NCI-H510A treated with DMSO at 0.1 percent for 48 hours (cell line): ENCODE data around the gene SSU72.
A peak's percentile ranks its signal among the peaks of the same experiment; 100 is the strongest.
"Not testable (repeated sequence)": the region's sequence is repeated elsewhere in the genome, so short reads cannot be mapped to it uniquely, and the experiment has no call there.

ENCODE experiments used
- DNase-seq: peaks from one replicate; lab custom pipeline; 2025; lab: John Stamatoyannopoulos, UW

The SSU72 gene

DNA sequence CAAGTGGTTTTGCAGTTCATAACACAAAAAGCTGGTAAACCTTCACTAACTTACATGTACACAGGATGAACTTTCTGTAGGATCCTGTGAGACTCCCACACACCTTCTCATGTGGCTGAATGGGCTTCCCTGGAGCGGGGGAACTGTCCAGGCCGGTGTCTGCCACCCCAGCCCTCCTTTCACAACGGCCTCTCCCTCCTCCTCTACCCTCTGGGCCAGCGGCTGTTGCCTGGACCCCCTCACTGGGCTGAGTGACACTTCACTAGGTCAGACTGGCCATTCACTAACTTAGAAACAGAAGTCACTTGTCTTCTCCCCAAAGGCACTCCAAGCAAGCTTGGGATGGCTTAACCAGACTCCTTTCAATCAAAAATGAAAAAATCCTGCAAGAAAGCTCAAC lies 16.1 kb downstream of the SSU72 start:
- no peak for DNase-seq

DNA sequence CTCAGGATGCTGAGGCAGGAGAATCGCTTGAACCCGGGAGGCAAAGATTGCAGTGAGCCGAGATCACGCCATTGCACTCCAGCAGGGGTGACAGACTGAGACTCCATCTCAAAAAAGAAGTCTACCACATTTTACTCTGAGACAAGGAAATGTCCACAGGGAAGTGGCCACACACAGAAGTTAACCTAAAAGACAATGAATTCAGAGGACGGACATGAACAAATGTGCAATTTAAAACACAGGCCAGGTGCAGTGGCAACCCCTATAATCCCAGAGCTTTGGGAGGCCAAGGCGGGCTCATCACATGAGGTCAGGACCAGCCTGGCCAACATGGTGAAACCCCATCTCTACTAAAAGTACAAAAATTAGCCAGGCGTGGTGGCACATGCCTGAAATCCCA lies 17.0 kb downstream of the SSU72 start:
- DNase-seq, result not testable (repeated sequence)

DNA sequence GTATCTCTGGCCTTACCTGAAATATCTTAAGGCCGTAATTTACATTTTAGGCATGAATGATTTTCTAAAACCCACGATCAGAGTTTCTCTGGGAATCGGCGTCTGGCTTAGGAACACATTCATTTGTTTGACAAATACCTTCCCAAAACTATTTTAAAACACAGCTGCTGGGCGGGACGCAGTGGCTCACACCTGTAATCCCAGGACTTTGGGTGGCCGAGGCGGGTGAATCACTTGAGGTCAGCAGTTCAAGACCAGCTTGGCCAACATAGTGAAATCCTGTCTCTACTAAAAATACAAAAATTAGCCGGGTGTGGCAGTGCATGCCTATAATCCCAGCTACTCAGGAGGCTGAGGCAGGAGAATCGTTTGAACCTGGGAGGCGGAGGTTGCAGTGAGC lies 17.7 kb downstream of the SSU72 start:
- not testable (repeated sequence) for DNase-seq

DNA sequence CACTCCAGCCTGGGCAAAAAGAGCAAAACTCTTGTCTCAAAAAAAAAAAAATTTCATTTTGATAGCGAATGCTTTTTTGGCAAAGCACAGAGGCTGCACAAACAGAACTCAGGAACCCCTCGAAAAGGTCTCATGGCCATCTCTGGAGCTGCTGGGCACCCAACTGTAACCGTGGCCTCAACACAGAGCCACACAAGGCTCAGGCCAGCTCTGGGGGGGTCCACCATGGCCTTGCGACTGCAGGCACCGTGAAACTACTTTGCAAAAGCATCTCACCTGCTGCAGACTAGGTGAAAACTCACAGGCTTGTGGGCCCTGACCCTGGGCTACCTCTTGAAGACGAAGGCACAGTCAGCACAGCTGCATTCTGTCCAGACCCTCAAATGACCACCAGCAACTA lies 18.2 kb downstream of the SSU72 start:
- no peak for DNase-seq

DNA sequence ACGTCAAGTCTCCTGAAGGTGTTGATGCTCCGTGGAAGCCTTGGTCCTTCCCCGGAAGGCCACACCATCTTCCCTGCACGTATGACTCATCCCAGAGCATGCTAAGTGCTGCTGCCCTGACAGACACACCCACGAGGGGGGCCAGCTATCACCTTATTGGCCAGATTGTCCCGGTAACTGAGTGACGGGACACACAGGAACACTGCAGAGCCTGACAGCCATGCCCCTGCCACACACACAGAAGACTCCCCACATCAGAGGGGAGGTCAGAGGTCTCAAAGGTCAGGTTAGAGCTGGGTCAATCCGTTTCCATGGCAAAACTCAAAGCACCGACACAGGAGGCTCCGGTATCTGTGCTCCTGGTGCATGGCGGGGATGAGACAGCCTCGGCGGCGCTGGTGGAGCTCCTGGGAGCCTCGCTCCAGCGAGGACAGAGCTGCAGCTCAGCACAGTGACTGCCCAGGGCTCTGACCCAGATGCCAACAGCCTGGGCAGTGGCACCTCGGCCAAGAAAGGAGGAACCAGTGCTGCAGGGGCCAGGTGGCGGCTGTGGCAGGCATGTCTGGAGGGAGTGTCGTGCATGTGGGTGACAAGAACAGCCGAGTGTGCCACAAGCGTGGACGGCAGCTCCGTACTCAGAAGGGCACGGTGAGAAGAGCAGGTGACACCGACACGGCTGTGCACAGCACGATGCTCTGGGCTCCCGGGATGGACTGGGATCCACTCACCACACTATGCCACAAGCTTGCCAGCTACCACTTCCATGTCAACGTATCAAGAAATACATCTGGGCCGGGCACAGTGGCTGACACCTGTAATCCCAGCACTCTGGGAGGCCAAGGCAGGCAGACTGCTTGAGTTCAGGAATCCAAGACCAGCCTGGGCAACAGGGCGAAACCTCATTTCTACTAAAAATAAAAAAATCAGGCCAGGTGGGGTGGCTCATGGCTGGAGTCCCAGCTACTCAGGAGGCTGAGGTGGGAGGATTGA lies 19.4 kb downstream of the SSU72 start:
- DNase-seq, result no peak

DNA sequence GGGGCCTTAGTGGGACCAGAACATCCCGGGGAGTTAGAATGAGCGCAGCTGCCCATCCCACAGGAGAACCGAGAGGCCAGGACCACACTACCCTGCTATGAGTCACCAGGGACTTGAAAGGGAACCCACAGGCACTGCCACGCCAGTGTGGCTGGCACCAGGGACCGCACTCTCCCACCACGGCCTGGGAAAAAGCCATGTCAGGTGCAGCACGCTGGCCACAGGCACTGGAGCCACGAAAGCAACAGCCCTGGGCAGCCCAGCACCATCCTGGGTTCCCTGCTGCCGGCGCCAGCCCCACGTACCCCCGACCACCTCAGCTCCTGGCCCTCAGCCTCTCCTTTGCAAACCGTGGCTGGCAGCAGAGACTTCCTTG lies 20.1 kb downstream of the SSU72 start:
- no peak for DNase-seq

DNA sequence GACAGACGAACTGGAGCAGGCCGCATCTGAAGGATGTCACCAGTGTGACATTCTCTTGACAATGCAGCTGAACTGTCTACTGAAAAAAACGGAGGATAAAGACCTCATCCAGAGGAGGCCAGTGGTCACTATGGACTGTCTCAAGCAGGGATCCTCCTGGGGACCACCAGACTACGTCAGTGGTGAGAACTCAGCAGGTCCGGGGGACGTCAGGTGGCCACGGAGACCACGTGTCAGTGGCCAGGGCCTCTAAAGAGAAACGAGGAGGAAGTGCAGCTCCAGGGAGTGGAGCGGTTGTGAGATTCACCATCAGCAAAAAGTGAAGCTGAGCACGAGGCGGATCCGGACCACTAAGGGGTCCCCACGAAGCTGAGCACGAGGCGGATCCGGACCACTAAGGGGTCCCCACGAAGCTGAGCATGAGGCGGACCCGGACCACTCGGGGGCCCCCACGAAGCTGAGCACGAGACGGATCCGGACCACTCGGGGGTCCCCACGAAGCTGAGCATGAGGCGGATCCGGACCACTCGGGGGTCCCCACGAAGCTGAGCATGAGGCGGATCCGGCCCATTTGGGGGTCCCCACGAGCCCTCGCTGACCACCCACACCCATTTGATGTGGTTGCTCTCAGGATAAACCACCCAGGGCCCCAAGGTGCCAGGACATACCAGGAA lies 20.7 kb downstream of the SSU72 start:
- no peak for DNase-seq

DNA sequence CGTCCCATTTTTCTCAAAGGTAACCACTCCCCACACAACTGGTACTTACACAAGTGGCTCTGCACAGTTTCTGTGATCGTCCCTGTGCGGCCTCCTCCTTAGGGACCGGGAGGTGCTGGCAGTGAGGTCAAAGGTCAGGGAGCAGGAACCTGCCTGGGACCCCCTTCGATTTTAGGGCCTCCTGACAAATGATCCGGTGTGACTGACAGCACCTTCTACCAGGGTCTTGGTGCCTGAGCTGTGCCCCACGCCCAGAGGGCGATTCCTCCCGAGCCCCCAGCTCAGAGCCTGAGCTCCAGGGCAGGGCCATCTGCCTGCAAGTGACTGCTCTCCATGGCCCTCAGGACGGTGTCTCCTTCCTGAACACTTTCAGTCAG lies 22.4 kb downstream of the SSU72 start:
- DNase-seq, result no peak

DNA sequence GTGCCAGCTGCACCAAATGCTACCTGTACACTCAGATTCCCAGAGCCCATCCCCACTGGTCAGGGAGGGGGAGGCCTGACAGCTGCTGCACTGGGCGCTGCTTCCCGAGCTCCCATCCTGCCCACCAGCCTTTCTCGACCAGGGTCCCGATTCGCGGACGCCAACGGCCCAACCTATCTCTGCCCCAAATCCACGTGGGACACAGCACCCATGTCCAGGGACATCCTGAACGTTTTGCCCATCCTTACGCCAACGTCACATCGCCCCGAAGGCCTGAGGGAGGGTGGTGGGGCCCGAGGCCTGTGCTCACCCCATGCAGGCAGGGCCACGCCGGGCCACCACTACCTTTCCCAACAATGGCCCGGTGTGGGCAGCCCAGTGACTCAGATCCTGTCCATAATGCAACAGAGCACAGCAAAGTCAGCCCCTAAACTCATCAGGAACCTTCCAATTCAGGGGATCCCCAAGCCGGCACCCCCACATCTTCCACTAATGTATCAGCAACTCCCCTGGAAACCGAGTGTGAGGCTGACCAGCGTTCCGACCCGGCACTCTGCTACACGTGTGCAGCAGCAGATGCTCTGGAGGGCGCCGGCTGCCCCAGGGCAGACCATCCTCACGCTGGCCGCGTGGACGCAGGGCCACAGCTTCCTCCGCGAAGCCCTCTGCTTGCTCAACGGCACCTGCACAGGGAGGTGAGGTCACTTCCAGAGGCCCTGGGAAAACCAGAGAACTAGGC lies 23.0 kb downstream of the SSU72 start:
- DNase-seq, result no peak

DNA sequence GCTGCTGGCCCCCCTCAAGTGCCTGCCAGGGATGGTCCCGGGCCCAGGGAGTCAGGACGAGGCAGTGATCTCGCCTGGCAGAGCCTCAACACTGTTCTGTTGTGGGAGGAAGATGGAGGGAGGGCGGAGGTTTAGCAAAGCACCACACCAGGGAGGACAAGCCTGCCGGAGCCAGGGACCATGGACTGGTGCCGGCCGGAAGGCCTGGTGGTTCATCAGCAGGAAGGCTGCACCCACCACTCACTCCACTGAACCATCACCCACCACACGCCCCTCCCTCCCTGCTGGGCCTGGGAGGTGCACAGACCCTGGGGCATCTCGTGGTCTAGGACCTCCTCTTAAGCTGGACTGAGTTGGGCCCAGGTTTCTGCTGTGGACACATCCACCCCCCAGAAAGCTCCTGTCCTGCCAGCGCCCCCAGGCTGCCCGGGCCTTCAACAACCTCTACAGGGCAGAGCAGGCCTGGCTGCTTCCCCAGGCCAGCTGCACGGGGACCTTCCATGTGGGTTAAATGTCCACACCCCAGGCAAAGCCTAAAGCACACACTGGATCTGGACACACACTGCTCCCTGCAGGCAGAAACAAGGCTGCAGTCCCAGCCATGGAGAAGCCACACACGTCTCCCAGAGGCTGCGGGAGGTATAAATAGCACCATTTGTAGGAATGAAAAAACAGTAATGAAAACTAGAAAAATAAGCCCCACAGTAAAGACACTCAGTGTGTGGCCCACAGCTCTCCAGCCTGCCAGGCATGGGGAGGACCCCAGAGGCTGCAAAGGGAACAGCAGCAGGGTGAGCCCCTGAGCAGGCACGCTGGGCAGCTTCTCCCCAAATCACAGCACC lies 23.9 kb downstream of the SSU72 start:
- no peak for DNase-seq

DNA sequence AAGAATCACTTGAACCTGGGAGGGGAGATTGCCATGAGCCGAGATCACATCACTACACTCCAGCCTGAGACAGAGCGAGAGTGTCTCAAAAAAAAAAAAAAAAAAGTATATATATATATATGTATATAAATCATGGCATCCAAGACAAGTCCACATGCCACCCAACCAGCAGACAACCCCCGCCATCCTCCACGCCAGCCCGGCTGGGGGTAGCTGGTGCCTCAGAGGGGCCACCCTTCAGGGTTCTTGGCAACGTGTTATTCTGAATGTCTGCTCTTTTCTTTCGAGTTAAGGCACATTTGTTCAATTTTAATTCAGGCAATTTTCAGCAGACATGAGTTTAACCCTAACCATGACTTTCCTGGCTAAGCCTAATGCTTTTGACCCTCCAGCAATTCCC lies 24.6 kb downstream of the SSU72 start:
- no peak for DNase-seq

DNA sequence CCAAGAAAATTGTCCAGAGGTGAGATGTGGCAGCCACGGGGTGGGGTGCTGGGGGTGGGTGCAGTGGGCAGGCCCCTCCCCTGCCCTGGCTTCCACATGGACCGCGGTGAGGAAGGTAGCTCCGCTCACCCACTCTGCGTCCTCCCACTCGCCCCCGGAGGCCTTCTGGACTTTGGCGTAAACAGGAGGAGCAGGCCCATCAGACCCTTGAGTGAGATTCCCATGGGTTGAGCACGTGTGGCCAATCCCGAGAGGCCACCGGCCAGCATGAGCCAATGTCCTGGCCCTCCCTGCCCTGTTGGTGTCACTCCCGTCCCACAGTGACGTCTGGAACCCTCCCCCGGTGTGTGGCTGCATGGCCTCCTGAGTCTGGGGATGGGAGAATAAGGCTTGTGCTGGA lies 26.1 kb downstream of the SSU72 start:
- no peak for DNase-seq

DNA sequence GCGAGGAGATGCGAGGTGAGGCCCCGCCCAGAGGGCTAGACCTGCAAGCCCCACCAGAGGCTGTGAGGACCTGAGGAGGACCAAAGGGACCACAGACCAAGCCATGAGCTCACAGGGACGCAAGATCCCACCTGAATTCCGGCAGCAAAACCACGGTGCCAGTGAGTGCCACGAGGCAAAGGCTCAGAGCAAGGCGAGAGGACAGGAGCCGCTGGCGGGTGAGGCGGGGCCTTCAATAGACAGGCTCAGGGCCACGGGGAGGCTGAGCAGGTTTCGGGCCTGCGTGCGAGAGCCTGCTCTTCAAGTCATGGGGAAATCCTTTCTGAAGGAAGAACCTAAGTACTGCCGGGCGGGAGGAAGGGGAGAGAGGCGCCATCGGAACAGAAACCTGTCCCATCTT lies 27.2 kb downstream of the SSU72 start:
- no peak for DNase-seq

DNA sequence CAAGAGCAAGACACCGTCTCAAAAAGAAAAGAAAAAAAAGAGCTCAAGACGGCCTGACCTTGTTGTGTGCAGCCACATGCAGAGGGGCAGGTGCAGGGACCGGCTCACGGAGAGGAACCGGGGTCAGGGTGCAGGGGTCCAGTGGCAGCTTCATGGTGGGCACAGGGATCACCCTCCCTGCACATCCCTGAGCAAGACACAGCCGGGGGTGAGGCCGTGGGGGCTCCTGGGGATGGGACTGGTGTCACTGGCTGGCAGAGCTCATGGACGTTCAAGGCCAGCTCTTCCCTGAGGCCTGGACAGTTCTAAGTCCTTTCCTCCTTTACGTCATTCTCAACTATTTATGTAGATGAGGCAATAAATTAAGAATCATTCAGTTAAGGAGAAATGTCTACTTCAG lies 27.7 kb downstream of the SSU72 start:
- no peak for DNase-seq

DNA sequence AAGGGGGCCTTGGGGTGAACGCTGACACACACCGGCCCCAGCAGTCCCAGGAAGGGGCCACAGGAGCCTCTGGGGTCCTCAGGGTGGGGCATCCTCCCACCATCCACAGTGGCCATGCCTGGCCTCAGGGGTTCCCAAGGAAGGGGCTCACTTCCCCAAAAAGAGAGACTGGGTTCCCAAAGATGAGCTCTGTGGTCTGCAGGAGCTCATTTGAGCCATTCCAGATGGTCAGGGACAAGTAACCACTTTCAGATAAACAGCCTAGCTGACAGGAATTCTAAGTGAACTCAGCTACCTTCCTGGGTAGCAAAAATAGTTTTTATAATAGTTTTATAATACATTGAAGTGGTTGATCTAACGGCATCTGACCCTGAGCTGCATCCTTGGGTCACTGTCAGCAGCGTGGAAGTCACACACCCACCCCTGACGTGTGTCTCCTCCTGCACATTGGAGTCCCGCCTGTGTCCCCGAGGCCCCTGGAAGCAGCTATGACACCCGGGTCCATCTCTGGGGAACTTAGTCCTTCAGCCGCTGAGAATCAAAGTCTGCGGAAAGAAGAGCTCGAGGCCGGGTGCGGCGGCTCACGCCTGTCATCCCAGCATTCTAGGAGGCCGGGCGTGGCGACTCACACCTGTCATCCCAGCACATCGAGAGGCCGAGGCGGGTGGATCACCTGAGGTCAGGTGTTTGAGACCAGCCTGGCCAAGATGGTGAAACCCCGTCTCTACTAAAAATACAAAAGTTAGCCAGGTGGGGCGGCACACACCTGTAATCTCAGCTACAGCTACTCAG lies 28.5 kb downstream of the SSU72 start:
- no peak for DNase-seq

DNA sequence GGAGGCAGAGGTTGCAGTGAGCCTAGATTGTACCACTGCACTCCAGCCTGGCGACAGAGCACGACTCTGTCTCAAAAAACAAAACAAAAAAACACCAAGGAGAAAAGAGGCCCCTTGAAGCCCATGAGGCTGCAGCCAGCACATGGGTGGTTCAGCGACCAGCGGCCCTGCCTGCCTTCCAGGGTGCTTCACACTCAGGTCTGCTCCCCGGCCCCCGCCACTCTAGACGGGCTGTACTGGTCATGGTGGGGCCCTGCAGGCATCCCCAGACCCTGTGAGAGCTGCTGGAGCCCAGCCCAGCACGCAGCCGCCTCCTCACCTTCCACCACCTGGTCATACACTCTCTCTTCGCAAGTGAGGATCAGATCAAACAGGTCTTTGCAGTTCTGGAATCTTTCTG lies 30.1 kb downstream of the SSU72 start:
- no peak for DNase-seq

DNA sequence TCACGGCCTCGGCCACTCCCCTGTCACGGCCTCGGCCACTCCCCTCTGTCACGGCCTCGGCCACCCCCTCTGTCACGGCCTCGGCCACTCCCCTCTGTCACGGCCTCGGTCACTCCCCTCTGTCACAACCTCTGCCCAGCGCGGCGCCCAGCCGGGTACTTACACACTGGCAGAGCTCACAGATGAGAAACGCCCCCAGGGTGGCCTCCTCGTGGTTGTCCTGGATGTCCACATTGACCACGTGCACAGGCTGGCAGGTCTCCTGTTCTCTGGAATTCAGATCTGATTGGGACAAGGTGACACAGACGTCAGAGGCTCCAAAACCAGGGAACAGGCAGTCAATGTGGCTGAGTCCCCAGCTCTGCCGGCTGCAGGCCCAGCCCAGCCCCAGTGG lies 31.0 kb downstream of the SSU72 start:
- no peak for DNase-seq

DNA sequence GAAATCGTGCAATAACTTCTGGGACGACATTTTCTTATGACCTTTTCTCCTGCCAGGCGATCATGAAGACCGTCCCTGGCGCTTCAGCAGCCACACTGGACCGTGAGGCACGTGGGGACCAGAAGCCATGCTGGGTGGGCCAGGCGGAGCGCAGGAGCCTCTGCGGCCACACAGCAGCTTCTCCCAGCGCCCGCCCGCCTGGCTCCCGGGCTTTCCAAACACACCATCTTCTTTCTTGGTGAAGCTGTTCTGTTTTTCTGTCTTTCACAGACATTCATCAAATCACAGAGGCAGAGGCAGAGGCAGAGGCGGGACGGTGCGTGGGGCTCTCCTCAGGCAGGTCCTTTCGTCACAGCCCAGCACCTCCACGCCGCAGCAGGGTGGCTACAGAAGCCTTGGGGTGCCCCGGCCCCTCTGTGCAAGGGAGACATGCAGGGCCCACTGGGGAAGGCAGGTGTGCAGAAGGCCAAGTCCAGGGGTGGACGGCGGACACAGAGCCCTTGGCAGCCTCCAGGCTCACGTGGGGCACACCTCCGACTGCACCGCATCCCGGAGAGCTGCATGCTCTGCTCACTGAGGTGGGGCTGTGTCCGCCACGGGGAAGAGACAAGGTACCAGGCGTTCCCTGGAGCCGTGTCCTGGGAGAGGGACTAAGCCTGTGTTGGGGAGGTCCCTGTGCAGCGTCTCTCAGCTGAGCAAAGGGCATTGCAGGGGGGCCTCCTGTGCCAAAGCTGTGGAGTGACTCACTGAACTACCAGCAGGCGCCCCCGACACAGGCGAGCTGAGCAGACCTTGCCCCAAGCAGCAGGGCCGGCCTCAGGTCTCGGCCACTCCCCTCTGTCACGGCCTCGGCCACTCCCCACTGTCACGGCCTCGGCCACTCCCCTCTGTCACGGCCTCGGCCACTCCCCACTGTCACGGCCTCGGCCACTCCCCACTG lies 31.6 kb downstream of the SSU72 start:
- no peak for DNase-seq

DNA sequence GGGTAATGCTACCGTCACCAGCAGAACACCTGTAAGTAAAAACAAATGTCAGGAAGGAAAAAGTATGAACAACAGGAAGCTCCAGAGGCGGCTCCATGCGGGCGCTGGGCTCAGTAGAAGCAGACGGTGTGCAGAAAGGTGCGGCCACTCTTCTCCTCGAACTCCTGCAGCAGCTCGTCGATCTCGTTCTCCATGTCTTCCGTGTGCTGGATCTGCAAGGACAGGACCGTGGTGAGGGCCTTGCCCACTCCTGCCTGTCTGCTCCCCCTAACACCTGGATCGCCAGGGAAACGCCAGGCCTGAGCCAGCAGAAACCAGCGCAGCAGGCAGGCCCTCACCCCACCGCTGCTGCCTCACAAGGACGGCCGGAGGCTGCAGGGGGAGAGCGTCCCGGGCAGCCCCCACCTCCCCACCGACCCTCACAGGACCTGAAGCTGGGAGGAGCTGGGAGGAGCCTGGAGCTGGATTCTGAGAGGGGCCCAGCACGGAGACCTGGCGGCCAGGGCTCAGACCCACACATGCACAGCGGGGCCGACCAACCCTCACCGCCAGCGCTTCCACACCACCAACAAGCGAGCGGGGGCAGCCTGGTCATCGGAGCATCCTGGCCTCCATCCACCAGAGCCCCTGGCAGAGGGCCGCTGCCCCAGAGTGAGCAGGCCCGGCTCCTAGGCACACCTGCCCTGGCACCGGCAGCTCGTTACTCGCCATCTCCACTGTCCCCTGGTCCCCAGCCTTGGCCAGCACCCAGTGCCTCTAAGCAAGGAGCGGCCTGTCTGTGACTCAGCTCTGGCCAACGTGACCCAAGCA lies 32.5 kb downstream of the SSU72 start:
- DNase-seq, result peak; percentile 41
